GM21576 (cell line): ENCODE data around the gene HECTD2.
"Not testable (repeated sequence)": the region's sequence is repeated elsewhere in the genome, so short reads cannot be mapped to it uniquely, and the experiment has no call there.

ENCODE experiments used
- ATAC-seq: cut with Tn5 transposase; IDR thresholded peaks from one replicate; pipeline ENCODE4 v1.9.1; 2021; ENCODE audit warnings: mild to moderate bottlenecking, moderate library complexity; ENCODE audit not compliant: unreplicated experiment

HECTD2 gene

DNA sequence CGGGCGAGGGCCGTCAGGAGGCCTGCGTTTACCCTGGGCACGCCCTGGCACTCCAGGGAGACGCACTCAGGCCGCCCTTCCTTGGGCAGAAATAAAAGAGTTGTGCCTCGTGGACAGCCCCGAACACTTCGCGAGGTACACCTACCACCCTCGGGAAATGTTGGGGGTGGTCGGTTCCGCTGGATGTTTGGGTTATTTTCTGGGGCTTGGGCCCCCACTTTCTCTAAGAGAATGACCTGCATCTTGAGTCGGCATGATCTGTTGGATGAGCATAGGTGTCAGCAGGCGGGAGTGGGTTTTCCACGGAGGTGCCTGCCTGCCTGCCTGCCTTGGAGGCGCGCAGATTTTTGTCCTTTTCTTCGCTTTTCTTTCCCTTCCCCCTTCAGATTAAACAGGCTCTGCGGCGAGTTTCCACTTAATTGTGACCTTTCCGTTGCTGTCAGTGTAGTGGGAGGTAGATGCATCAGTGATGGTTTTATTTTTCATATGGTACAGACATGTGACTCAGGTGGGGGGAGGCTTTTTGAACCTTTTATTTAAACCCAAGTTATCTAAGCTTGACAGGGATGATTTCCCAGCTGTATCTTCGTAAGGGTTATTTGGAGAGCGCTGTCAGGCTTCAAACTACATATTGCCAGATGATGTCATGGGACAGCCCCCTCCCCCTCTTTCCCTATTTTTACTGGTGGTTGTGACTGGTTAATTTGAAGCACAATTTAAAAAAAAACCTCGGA, 661 bp downstream of the HECTD2 start:
- ATAC-seq = no peak

DNA sequence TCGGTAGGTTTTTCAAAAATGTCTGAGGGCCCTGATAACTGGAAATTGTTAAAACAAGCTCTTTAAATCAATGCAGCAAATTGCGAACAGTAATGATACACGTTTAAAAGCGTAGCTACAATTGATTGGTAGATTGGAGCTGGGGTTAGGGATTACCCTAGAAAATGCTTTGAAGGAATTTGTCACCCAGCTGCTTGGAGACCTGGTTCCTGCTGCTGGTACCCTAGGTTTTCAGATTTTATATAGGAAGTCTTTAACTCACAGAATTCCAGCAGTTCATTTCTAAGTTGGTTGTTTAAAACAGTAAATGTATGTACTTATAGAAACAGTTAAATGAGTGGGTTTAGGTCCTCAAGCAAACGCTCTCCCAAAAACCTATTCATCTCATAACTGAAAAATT, 1.5 kb downstream of the HECTD2 start:
- ATAC-seq = no peak

DNA sequence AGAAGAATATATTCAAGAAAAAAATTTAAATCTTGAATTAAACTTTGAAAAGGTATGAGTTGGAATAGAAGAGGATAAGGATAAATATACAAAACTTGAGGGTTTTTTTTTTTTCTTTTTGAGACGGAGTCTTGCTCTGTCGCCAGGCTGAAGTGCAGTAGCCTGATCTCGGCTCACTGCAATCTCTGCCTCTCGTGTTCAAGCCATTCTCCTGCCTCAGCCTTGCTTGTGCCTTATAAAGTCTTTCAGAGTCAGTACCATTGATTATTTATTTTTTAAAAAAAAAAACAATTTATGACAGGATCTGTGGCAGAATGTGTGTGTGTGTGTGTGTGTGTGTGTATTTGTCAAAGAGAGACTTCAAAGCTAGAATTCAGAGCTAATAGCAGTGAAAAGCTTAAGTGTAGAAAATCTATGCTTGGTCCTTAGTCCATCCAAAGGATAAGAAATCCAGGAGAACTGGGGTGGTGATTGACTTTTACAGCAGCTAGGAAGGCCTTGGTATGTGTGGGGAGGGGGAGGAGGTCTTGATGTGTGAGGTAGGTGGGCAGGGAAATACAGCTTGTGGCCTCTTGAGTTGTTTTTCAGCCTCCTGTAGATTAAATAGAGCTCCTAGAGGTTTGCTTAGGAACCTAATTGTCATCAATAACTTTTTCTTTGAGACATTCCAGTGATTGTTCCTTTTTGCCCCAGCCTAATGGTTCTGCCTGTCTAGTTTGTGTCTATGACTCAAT, 2.4 kb downstream of the HECTD2 start:
- ATAC-seq = no peak

DNA sequence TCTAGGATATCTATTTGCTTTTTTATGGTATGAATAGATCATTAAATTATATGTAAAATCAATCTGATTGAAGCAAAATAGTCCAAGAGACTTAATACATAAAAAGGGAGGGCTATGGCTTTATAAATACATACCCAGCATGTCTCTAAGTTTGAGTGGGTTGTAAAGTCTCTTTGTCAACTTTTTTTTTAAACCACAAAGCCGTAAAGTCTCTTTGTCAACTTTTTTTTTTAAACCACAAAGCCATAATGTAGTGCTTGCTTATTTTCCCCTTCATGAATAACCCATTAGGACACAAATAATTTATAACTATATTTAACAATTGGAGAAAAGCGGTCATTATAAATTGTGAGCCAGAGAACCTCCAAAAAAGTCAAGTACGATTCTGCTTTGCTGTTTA, 5.7 kb downstream of the HECTD2 start:
- no peak for ATAC-seq

DNA sequence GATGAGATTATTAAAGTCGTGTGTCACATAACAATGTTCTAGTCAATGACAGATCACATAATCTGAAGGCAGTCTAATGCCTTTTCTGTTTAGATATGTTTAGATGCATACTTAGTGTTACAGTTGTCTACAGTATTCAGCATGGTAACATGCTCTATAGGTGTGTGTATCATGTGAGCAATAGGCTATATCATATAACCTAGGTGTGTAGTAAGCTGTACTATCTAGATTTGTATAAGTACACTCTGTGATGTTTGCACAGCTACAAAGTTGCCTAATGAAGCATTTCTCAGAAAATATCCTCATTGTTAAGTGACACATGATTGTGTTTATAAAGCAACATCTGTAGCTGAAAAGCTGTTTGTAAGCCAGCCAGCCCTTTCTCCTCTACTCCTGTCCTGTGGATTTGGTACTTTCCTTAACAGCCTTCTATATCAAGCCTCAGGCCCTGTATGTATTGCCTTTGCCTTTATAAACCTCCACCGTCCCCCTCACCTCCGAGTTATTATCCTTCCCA, 6.3 kb downstream of the HECTD2 start:
- no peak for ATAC-seq

DNA sequence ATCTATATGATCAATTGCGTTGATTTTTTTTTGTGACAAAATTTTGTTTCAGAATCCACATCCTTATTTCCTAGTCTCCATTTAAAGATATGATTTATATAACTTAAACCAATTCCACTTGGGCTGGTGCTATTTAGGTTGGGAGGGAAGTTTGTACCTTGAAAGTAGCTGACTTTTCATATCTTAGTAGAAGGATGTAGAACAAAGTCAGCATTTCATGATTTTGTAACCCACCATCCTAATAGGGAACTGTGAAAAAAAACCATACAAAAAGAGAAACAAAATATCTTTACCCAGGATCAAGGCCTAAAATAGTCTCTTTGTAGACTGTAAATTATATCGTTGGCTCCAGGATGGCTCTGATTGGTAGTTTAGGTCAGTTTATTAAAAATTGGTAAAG, 8.3 kb downstream of the HECTD2 start:
- no peak for ATAC-seq

DNA sequence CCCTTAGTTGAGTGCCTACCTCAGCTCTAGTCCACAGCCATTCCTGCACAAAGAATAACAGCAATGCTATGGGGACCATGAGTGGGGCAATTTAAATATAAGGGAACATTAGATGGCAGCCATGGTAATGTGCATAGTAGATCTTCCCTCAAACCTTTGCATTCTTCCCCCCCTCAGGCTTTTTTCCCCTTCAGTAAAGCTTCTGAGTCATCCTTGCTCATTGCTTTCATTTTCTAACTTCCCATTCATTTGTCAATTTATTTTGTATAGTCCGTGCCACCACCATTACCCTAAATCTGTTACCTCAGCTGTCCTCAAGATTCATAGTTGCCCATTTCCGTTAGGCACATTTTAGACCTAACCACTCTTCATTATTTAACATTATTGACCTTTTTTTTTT, 10.7 kb downstream of the HECTD2 start:
- no peak for ATAC-seq

DNA sequence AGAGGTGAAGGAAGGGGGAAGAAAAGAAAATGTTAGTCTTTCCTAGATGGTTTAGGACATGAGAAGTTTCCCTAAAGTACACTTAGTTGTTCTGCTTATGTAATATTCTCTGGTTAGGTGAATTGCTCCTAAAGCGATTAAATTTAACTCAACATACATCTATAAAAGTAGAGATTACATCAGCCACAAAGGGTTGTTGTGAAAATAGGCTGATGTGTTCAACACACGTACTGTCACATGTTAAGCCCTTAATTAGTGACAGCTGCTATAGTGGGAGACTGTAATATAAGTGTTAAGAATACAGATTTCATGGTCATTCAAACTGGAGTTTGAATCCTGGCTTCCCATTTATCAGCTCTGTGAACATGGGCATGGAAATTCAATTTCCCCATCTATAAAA, 12.8 kb downstream of the HECTD2 start:
- no peak for ATAC-seq

DNA sequence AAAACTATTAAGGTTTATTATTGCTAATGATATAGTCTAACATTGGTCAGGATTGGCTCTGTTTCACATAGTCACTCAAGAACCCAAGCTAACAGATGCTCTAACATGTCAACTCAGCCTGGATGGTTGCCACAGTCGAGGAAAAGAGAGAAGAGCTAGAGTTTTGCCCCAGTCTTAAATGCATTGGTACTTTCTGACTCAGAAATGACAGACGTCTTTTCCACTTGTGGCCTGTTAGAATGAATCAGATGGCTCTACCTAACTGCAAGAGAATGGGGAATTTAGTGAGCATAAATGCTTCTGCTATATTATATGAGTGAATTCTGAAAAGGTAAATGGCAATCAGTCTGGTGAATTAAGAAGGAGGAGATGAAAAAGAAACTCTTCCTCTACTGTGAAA, 13.9 kb downstream of the HECTD2 start:
- no peak for ATAC-seq

DNA sequence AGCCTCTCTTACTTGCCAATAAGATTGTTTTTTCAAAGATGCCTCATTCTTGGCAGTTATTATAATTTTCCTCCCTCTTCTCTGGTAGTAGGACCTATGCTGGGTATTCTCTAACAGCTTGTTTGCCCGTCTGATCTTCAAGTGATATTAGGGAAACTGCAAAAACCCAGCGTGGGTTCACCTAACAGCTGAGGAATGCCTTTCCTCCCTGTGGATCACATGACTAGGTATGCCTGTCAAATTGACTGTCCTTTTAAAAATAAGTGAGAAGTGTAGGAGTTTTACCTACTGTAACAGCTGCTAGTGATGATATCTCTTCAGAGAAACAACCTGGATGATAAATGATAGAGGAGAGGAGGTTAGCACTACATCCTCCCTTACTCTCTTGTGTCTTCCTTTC, 22.0 kb downstream of the HECTD2 start:
- ATAC-seq = no peak

DNA sequence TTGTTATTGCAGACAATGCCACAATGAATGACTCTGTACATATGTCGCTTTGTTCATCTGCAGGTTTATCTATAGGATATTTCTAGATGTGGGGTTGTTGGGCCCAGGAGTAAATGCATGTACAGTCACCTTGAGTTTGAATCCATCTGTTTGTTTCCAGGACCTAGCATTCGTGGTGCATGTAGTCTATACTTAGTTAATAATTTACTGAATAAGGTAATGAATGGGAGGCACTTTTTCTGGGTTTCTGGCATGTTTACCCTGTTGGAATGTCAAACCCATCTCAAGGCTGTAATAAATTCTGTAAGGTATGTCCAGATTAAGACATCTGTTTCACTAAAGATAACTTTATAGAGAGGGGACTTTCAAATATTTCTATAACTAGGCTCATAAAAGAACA, 23.5 kb downstream of the HECTD2 start:
- ATAC-seq = no peak

DNA sequence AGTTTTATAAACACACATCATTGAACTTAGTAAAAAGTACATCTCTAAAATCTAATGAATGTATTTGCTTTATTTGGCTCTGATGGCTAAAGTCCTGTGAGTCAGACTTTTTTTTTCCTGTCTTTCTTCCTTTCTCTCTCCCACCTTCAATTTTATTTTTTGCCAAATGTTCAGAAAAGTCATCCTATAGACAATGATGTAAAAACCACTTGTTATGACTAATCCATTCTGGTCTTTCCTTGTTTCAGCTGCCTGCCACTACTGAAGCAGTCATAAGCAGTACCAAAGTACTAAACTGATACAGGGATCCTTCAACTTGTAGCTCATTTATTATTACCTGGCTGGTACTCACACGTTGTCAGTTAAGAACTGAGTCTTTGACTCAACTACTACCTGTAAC, 23.9 kb downstream of the HECTD2 start:
- ATAC-seq = no peak

DNA sequence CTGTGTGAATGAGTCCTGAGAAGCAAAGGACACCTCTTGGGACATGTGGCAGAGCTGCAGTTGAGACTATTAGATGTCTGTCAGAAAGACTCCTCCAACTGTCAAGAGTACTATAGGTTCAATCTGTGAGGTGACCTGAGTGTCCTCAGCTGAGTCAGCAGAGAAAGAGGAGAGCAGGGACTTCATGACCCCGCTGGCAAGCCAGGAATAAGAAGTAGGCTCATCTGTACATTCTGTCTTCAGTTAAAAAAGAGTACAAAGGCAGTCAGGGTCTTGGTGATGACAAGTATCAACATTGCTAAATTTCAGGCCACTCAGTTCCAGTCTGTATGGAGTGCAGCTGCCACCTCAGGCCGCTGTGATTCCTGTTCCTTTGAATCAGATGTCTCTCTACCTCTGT, 25.1 kb downstream of the HECTD2 start:
- ATAC-seq = no peak

DNA sequence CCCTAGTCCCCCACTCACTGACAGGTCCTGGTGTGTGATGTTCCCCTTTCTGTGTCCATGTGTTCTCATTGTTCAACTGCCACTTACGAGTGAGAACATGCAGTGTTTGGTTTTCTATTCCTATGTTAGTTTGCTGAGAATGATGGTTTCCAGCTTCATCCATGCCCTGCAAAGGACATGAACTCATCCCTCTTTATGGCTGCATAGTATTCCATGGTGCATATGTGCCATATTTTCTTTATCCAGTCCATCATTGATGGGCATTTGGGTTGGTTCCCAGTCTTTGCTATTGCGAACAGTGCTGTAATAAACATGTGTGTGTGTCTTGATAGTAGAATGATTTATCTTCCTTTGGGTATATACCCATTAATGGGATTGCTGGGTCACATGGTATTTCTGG, 28.1 kb downstream of the HECTD2 start:
- not testable (repeated sequence) for ATAC-seq

DNA sequence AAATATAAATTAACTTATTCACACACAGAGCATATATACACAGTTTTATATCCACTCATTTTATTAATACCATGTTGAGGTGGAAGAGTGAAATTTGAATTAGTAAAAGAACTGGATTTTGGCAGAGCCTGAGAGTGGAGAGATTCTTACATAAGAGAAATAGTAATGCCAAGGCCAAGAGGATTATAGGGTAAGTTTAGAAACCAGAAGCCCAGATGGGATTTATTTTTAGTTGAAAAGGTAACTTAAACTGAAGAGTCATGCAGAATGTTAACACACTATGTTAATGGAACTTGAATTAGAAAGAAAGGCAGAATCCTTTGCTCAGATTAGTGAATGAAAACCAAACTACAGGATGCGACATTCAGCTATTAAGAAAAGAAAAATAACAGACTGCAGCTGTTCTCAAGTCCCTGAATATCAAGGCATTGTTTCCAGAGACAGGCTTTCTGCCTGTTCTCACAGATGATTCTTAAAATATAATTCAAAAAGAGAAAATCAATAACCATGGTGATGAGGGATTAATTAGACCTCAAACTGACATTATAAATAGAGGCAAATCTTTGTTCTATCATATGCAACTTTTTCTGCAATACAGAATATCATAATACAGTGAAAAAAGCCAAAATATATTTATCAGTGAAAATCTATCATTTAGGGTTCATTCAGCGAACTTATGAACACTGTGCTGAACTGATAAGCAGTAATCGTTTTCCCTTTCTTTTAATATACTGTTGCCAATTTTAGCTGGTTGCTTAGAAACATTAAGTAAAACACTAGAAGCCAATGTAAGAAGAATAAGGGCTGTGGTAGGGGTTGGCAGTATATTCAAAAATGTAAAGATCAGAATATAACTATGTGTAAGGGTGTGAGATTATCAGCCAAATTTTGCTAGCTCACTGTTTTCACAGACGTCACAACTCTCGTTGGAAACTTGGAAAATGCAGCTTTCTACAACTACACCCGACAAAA, 34.4 kb downstream of the HECTD2 start:
- ATAC-seq = no peak

DNA sequence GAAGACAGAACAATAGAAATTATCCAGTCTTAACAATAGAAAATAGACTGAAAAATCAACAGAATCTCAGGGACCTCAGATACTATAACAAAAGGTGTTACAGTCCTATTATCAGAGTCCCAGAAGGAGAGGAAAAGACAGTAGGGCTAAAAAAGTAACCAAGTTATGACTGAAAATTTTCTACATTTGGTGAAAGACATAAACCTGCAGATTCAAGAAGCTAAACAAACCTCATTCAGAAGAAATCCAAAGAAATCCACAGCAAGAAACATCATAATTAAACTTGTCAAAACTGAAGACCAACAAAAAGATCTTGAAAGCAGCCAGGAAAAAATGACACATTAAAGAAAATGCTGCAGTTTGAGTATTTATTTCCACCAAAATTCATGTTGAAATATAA, 41.9 kb downstream of the HECTD2 start:
- no peak for ATAC-seq

DNA sequence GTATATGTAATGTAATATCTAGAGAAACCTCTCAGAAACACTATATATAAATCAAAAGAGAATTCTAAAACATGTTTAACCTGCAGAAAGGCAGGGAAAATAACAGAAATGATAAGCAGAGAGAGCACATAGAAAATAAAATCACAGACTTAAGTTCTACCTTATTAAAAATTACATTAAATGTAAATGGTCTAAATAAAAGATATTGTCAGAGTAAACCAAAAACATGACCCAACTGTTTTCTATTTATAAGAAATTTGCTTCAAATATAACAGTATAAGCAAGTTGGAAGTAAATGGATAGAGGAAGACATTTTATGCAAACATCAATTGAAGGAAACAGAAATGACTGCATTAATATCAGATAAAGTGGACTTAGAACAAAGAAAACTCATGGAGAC, 43.4 kb downstream of the HECTD2 start:
- no peak for ATAC-seq

DNA sequence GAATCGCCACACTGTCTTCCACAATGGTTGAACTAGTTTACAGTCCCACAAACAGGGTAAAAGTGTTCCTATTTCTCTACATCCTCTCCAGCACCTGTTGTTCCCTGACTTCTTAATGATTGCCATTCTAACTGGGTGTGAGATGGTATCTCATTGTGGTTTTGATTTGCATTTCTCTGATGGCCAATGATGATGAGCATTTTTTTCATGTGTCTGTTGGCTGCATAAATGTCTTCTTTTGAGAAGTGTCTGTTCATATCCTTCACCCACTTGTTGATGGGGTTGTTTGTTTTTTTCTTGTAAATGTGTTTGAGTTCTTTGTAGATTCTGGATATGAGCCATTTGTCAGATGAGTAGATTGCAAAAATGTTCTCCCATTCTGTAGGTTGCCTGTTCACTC, 45.0 kb downstream of the HECTD2 start:
- ATAC-seq = not testable (repeated sequence)

DNA sequence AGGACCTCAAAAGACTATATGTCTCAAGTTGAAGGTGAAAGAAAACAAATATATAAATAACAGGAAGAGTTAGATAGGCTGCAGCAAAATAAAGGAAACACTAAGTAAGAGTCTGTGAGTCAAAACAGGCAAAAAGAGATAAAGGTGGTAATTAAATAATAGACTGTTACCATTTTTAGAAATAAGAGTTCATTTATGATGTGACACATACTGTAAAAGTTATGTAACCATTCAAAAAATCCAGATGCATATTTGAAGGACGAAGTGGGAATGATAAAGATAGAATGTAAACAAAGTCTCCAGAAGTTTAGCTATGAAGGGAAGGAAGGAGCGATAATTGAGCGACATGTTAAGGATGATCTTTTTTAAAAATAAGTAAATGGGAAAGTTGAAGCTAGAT, 50.5 kb downstream of the HECTD2 start:
- ATAC-seq = no peak

DNA sequence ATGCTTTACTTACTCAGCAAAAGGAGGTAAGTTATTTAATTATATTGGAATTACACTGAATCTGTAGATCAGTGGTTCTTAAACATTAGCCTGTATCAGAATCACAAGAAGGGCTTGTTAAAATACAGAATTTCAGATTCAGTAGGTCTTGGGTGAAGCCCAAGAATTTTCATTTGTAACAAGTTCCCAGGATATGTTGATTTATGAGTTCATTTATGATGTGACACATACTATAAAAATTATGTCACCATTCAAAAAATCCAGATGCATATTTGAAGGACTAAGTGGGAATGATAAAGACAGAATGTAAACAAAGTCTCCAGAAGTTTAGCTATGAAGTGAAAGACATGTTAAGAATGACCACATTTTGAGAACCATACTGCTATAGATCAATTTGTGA, 52.3 kb downstream of the HECTD2 start:
- ATAC-seq = no peak

DNA sequence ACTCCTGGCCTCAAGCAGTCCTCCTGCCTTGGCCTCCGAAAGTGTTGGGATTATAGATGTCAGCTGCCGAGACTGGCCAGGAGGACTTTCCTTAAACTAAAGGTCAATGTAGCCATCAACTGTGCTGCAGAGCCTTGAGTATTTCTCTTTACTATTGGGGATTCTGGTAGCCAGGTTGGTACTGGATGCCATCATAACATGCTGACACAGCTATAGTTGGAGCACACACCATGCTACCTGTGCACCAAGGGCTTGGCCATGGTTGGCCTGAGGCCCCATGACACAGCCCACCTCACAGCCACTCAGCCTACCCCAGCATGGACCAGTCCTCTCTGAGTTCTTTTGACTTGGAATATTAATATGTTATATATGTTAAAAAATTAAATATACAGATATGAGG, 54.4 kb downstream of the HECTD2 start:
- ATAC-seq = no peak
